Breast epithelium (tissue), 3 donors: ENCODE results near the gene EPS8L3.

ENCODE experiments used
- CTCF ChIP-seq, 3 donors: fragments of 450-650 bp; IDR thresholded peaks; one replicate each; pipeline ENCODE4 v1.5.1; 2016 to 2017; ENCODE audit warnings: antibody characterized with exemption in 3 of 3, mild to moderate bottlenecking in 3 of 3, moderate library complexity in 3 of 3
- POLR2A ChIP-seq: fragments of 450-650 bp; IDR thresholded peaks from one replicate; pipeline ENCODE4 v1.6.1; 2016; ENCODE audit warnings: antibody characterized with exemption, mild to moderate bottlenecking, moderate library complexity
- POLR2AphosphoS5 ChIP-seq, 3 donors: sonication (generic); formaldehyde crosslinking; IDR thresholded peaks; one replicate each; pipeline ENCODE4 v1.6.1; 2017; ENCODE audit warnings: antibody characterized with exemption in 3 of 3

GRCh38 chr1:109773203-109773899 is 9.6 kb upstream of the EPS8L3 start:
- TF ChIP-seq CTCF (IDR thresholded peaks at IDR 0.05) (peak; percentile 72 to 91 (median 87)), POLR2A (no peak), POLR2AphosphoS5 (IDR thresholded peaks at IDR 0.05) (peak; percentile 32 to 64 (median 49))
